KBM-7 (cell line): ENCODE data around the gene WNT11.
A peak's percentile ranks its signal among the peaks of the same experiment; 100 is the strongest.

ENCODE experiments used
- DNase-seq: peaks from one replicate; pipeline ENCODE4 v3.0.0-alpha.2; 2015
- in situ Hi-C: fragments of 300-500 bp; cut with MboI; formaldehyde crosslinking; loops from 2 replicates; pipeline ENCODE4 v1.14.3; 2020; ENCODE audit warnings: low sequenced_read_pairs, low pct_unique_long_range_greater_than_20kb, mixed read lengths

WNT11 gene

GRCh38 chr11:76239483-76240160, 33.3 kb upstream of the WNT11 start:
- no peak for DNase-seq
- in situ Hi-C loops, result no loop called here

- in situ Hi-C loops, result no loop called here
These were observed 32.2 kb upstream of the WNT11 start for GRCh38 chr11:76238551-76238950.

GRCh38 chr11:76237914-76238313, 31.6 kb upstream of the WNT11 start:
- in situ Hi-C loops, result no loop called here
- DNase-seq, result peak; percentile 49

More at GRCh38 chr11:76238551-76238950, 32.2 kb upstream of the WNT11 start:
- DNase-seq, result no peak

DNA sequence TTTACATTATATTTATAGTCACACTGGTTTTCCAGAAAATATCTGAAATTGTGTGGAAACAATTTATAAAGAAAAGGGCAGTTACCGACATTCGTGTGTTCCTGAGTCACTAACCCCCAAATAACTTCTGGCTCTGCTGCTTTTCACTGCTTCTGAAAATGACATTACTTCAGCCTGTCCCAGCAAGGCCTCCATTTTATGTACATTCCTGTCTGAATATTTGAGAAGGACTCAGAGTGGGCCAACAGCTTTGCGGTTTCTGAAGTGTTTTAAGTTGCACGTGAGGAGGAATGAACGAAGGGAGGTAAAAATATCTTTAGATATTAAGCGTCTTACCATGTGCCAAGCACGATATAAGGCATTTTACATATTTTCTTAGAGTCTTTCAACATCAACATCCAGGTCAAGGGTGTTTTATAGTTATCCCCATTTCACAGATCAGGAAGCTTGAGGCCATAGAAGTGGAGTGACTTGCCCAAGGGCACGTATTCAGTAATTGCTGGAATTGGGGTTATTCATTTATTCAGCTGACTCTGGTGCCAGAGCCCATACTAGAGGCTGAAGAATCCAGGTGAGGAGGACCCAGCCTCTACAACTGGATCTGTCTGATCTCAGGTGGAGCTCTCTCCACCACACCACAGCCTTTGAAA, 30.8 kb upstream of the WNT11 start:
- in situ Hi-C loops, result no loop called here
- no peak for DNase-seq

GRCh38 chr11:76236092-76236999, 30.0 kb upstream of the WNT11 start:
- in situ Hi-C loops, result no loop called here

GRCh38 chr11:76235233-76236091, 29.2 kb upstream of the WNT11 start:
- in situ Hi-C loops, result no loop called here

More at GRCh38 chr11:76236092-76236999, 30.0 kb upstream of the WNT11 start:
- peak; percentile 84 for DNase-seq

DNA sequence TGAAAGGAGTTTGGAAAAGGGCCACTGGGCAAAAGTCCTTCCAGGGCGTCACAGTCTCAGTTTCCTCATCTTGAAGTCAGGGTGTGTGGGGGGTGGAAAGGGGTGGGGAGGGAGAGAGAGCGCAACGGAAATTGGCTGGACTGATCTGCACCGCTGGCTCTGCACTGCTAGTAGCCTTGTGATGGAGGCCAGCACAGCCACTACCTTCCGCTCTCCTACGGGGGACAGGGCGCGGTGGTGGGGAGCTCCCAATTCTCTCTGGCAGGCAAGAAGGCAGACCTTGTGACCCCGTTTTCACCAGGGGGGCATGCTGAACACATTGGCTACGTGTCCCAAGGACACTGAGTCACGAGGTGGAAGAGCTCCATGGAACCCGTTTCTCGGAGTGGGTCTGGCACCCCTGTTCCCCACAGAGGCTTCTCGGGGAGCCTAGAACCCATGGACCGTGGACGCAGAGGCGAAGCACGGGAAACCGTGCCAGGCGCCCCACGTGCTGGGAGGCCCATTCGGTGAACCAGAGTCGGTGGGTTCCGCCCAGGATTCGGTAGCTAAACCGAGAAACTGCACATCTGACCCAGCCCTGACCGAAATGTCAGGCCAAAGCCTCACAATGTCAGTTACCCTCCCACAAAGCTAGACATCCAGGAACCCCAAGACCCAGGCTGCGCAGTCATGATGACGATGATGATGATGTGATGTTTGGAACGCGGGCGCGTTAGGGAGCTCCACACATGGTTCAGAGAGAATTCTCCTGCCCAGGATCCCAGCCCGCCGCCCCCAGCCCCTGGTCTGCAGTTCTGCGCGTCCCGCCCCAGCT, 28.3 kb upstream of the WNT11 start:
- in situ Hi-C loops, result no loop called here
- no peak for DNase-seq

More at GRCh38 chr11:76235233-76236091, 29.2 kb upstream of the WNT11 start:
- peak; percentile 97 for DNase-seq

DNA sequence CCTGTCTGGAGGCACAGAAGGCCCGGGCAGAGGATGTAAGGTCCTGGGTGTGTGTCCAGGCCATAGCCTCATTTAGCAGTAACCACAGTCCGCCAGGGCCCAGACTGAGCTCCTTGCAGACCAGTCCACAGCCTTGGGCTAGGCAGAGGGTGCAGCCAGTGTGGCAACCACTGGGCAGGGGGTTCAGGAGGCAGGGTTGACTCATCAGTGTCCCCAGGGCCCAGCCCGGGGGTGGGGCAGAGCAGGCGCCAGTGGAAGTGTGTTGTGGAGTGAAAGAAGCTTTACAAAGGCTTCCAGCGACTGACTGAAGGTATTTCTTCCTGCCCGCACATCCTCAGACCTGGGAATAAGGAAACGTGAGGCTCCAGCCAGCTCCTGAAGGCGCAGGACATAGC, 27.7 kb upstream of the WNT11 start:
- DNase-seq, result no peak
- in situ Hi-C loops, result no loop called here

- no peak for DNase-seq
- in situ Hi-C loops, result no loop called here
These were observed 27.1 kb upstream of the WNT11 start for GRCh38 chr11:76233196-76233921.

GRCh38 chr11:76232026-76232665, 25.8 kb upstream of the WNT11 start:
- in situ Hi-C loops, result no loop called here
- DNase-seq, result no peak

DNA sequence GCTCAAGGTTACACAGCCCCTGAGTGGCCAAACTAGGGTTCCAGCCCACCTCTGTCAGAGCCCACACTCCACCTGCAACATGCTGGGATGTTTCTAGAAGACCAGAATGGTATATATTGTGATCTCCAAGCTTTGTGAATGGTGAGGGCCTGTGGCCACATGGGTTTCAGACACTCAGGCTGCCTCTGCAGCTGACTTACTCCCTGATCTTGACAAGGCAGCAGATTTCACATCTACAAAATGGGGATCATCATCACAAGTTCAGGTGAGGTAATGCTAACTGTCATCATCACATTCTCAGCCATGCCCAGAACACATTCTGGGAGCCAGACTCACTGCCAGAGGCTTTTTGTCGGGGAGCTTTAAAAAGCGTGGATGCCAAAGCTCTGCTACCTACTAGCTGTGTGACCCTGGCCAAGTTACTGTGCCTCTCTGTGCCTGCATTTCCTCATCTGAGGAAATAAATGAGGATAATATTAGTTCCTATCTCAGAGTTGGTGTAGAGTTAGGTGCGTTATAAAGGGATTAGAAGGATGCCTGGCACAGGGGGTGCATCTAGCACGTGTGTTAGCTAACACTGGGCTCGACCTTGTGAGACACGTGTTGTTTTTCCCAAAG, 24.9 kb upstream of the WNT11 start:
- DNase-seq, result no peak
- in situ Hi-C loops, result no loop called here

DNA sequence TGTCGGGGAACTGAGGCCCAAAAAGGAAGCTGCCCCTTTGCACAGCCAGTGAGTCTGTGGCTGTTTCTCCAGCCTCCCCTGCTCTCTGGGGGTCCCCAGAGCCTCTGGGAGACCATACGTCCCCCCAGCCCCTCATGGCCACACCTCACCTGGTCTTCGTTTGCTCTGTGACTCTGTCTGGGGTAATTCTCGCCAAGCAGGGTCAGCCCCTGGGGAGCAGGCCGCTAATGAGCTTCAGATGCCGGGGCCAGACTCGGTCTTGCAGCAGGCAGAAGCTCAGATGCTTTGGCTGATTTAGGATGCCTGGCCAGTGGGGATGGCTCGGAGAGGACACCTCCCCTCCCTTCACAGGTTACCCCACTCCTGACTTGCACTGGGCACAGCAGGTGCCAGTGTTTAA, 24.1 kb upstream of the WNT11 start:
- in situ Hi-C loops, result no loop called here
- DNase-seq, result no peak

DNA sequence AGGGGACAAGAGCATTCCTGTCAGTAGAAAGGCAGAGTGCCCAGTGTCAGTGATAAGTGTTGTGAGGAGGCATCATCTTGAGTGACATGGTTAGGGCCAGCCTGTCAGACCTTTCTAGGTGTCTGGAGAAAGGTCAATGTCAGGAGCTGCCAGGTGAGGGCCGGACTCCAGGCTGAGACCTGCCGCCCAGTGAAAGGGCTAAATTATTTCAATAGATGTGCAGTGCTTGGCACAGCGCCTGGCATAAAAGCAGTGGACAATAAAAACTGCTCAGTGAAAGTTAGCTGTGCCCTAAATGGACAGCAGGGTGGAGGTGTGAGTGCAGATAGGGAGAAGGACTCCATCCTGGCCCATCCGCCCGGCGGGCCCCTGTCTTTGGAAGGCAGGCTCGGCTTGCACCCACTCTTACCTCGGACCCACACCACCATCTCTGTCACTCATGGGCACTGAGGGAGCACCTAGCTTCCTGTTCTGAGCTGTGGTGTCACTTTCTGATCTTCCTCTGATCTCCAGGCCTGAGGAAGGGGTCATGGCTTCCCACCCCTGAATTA, 23.5 kb upstream of the WNT11 start:
- in situ Hi-C loops, result no loop called here
- DNase-seq, result no peak

- DNase-seq, result no peak
- in situ Hi-C loops, result no loop called here
These were observed 22.5 kb upstream of the WNT11 start for GRCh38 chr11:76228875-76229149.

DNA sequence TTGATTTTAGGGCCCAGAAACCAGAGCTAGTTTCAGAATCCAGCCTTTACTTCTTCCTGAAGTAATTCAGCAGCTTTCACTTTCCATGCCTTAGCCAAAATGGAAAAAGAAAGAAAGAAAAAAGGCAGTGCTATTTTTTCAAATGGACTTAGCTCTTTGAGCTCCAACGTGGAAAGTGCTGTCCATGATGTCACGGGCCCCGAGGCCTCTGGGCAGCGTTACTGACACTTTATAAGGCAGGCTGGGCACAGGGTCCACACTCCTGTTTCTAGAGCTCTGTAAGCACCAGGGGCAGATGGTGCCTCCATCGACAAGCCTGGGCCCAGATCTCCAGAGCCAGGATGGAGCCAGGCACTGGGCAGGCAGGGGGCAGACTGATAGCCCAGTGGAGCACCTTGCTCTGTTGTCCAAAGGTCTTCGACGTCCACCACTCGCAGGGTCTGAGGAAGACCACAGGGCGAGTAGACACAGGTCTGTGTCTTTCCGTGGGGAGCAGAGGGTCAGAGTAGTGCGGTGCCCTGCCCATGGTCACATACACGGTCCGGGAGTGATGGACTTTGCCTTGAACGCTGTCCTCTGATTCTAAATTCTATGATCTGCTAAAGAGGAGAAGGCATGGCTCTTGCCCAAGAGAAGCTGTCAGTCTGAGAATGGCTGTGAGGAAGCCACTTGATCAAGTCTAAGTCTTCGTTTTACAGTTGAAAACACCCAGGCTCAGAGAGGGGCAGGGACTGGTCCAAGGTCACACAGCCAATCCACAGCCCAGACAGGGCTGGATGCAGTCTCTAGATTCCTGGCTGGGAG, 22.0 kb upstream of the WNT11 start:
- DNase-seq, result no peak
- in situ Hi-C loops, result no loop called here

GRCh38 chr11:76226626-76227025, 20.3 kb upstream of the WNT11 start:
- in situ Hi-C loops, result no loop called here

More at GRCh38 chr11:76226626-76227025, 20.3 kb upstream of the WNT11 start:
- DNase-seq, result no peak
